GM21576 (cell line): ENCODE measurements around the gene ZNF304.
A peak's percentile ranks its signal among the peaks of the same experiment; 100 is the strongest.
"Not testable (repeated sequence)": the region's sequence is repeated elsewhere in the genome, so short reads cannot be mapped to it uniquely, and the experiment has no call there.

Experiments
- ATAC-seq: cut with Tn5 transposase; IDR thresholded peaks from one replicate; pipeline ENCODE4 v1.9.1; 2021; ENCODE audit warnings: mild to moderate bottlenecking, moderate library complexity; ENCODE audit not compliant: unreplicated experiment

Gene ZNF304

DNA sequence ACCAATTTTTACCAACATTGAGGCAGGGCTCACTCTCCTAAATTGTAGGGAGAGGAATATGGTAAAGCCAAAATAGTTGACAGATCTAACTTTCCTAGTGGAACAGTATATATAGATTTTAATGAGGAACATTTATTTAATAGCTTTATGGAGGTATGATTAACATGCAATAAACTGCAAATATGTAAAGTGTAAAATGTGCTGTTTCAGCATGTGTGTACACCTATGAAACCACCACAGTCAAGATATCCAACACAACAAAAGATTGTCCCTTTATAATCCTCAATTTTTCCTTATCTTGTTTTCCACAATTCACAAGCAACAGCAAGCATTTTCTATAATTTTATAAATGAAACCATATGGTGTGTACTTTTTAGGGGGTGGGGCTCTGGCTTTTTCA lies 8.2 kb downstream of the ZNF304 start:
- no peak for ATAC-seq

DNA sequence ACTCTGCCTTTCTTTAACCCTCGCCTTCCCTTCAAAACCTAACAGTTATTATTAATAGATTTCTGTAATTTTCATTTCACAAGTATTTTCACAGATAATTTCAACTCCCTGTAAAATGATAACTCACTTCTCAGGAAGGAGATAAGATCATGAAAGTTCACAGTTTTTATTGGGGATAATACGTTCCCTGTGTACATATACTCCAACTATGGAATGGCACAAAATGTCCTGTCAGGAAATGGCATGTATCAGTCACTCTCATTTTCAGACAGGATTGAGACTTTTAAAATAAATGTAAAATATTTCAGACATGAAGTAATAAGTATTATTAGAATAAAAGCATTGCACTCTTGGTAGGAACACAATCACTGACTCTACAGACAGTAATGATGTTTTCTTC lies 11.3 kb downstream of the ZNF304 start:
- no peak for ATAC-seq

DNA sequence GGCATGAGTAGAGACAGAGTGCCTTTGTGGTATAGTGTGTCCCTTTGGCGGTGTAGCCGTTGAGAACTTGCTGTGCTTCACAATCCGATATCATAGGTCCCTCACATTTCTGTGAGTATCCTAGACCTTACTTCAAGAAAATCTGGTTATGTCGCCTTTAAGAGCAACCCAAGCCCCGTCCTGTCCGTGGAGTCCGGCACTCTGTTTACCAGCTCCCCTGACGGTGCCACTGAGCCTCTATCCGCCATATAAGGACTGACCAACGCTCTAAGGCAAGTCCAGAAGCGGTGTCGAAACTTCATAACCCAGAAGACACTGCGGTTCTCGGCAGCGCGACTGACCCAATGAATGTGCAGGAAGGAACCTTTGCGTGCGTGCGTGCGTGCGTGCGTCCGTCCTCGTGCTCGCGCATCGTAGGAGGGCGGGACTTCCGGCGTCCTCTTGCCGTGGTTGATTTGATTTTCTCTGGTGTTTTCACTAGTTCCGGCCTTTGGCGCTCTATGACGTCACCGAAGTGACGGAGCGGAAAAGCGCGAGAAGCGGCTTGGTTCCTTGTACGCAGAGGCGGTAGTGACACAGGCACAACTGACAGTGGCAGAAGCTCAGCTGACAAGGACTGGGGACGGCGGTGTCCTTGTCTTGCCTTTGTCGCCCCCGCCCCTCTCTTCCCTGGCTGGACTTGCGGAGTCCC lies 12.1 kb downstream of the ZNF304 start, which contains the start of the genes TRAPPC2B and ZNF547:
TRAPPC2B (plus strand) TSS at position 555 of the 691 bp plus-strand sequence. CDS start 1,283 bp downstream, outside the sequence.
ZNF547 (plus strand) TSS at position 555 of the 691 bp plus-strand sequence. CDS start 5,005 bp downstream, outside the sequence.
- ATAC-seq: peak; percentile 94

DNA sequence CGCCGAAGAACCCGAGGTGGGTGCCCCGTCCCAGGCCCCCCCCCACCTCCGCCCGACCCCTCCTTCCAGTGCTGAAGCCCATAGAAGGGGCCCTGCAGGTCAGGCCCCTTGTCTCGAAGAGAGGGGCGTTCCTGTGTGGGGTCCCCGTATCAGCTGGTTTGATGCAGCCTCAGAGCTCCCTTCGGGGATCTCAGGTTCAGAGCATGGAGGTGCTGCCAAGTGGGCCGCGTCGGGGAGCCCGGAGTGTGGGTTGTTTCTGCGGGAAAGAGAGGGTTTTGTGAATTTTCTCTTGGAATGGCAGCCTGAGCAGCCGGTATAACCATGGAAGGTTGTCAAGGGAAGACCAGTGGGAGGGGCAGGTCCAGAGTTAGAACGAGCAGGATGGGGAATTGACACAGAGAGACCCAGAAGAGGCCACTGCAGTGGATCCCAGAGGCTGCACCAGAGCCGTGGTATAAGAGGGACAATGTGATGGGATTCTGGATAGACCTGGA lies 12.7 kb downstream of the ZNF304 start:
- ATAC-seq: no peak

- no peak for ATAC-seq
Measured at GRCh38 chr19:57366776-57367175, 15.7 kb downstream of the ZNF304 start.

GRCh38 chr19:57374179-57374578 lies 23.1 kb downstream of the ZNF304 start:
- ATAC-seq: no peak

DNA sequence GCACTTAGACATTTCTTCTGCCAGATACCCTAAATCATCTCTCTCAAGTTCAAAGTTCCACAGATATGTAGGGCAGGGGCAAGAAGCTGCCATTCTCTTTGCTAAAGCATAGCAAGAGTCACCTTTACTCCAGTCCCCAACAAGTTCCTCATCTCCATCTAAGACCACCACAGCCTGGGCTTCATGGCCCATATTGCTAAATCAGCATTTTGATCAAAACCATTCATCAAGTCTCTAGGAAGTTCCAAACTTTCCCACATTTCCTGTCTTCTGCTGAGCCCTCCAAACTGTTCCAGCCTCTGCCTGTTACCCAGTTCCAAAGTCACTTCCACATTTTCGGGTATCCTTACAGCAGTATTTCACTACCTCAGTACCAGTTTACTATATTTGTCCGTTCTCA lies 23.6 kb downstream of the ZNF304 start:
- not testable (repeated sequence) for ATAC-seq

DNA sequence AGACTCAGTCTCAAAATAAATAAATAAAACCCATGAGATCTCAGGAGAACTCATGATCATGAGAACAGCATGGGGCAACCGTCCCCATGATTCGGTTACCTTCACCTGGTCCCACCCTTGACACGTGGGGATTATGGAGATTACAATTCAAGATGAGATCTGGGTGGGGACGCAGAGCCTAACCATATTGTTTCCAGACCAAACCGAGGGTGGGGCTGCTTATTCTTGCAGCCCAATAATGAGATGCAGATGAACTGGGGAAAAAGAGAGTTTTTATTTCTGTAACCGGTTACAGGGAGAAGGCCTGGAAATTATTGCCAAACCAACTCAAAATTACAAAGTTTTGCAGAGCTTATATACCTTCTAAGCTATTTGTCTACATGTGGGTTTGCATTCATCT lies 25.1 kb downstream of the ZNF304 start:
- no peak for ATAC-seq

GRCh38 chr19:57377498-57378146 lies 26.6 kb downstream of the ZNF304 start:
- no peak for ATAC-seq

DNA sequence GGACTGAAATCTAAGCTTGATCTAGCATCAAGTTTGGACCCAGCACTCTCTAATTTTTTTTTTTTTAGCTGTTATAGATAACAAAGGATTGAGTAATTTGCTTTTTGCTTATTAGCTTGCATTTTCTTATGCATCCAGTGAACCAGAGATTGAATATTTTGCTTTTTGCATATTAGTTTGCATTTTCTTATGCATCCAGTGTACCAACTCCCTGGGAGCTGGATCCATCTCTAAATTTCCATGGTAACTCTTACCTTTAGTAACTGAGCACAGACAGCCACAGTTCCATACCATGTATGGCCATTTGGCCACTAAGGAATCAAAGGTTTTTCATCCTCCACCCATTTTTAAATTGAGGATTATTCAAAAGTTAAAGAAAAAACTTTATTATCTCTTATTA lies 29.9 kb downstream of the ZNF304 start:
- ATAC-seq: no peak

GRCh38 chr19:57382806-57383488 lies 31.9 kb downstream of the ZNF304 start:
- no peak for ATAC-seq

DNA sequence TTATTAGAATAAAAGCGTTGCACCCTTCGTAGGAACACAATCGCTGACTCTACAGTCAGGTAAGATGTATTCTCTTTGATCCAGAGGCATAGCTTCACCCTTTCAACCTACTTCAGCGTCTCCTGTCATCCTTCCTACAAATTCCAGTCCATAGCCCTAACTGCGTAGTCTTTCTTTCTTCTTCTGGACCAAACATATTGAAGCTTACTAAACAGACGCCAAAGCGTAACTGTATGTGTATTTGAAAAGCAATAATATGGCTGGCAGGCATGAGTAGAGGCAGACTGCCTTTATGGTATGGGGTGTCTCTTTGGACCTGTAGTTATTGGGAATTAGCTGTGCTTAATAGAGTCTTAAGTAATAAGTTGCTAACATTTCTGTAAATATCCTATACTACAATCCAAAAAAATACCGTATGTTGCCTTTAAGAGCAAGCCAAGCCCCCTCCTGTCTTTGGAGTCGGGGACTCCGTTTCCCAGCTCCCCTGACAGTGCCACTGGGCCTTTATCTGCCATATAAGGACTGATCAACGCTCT lies 38.2 kb downstream of the ZNF304 start:
- no peak for ATAC-seq

- ATAC-seq: peak; percentile 96
Measured at GRCh38 chr19:57389730-57390598, 38.9 kb downstream of the ZNF304 start, which contains the start of gene ZNF548. TSS of gene ZNF548 (plus strand) at chr19:57389854. CDS start at chr19:57390100, 246 bp downstream.

DNA sequence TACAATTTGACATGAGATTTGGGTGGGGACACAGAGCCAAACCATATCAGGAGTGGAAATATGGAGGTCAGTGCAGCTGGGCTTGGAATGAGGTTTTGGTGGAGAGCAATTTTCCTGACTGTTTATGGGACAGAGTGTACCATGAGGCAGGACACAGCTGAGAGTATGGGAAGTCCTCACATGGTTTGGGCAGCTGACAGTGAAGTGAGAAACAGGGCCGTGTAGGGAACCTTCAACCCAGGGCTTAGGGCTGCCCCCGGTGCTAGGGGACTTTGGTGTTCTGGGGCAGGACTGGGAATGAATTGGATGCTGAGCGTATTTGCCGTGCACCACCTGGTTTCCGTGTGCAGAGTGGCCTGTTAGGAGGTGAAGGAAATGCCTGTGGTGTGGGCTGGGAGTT lies 44.6 kb downstream of the ZNF304 start:
- ATAC-seq: no peak

DNA sequence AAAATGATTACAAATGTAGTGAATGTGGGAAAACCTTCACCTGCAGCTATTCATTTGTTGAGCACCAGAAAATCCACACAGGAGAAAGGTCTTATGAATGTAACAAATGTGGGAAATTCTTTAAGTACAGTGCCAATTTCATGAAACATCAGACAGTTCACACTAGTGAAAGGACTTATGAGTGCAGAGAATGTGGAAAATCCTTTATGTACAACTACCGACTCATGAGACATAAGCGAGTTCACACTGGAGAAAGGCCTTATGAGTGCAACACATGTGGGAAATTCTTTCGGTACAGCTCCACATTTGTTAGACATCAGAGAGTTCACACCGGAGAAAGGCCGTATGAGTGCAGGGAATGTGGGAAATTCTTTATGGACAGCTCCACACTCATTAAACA lies 47.8 kb downstream of the ZNF304 start:
- ATAC-seq: no peak

DNA sequence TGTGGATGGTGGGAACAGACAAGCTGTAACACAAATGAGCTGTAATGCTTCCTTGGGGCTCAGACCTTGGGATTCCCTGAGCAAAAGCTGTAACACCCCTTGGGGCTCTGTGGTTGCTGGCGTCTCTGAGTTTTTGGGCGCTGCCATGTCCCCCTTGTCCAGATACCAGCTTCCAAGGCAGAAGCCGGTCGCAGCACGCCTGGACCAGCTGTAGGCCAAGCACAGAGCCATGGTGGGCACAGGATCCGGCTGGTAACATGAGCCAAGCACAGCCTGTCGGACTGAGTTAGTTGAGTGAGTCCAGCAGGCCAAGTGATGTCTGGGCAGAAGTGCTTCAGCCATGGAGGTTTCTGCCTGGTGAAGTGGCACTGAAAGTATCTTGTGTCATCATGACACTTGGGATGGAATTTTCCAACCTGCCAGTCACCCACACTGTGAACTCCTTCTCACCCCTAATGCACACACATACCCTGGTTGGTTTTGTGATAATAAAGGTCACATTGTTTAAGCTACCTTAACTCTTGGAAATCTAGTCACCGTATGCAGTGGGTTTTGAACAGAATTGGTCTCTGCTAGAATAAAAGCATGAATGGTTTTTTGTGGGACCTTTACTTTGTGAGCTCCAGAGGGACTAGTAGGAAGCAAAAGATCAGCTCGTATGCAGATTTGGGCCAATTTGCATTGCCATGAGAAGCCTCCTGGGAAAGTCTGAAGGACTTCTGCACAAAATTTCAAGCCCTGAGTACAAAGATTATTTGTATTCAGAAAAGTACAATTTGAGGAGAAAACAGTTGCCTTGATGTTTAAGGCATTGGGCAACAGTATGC lies 52.9 kb downstream of the ZNF304 start:
- no peak for ATAC-seq

GRCh38 chr19:57406516-57407123 lies 55.5 kb downstream of the ZNF304 start:
- peak; percentile 42 for ATAC-seq
